Body of pancreas (tissue), 4 donors: ENCODE results near the gene OR2A12. TPM values are rescaled to one million over a fixed set of nuclear protein-coding genes. Genes with fewer than 3 reads are reported as not detected.

Source experiments
- ATAC-seq: fragments of 150-250 bp; one replicate; pipeline ENCODE4 v1.9.1; 2016
- DNase-seq, 4 donors: peaks; one replicate each; pipeline ENCODE4 v3.0.0-alpha.2; 2019
- H3K27ac ChIP-seq, 4 donors: fragments of 200-600 bp; sonication (generic); 1 replicate in 3 of 4; 2 replicates in 1 of 4; pipeline versions ENCODE4 v1.5.1 to v1.6.1; 2016 to 2019; ENCODE audit warnings: mild to moderate bottlenecking in 1 of 4, mixed read lengths in 1 of 4, moderate library complexity in 1 of 4
- H3K27me3 ChIP-seq, 2 donors: fragments of 200-600 bp; sonication (generic); one replicate each; pipeline ENCODE4 v1.6.0; 2016; ENCODE audit warnings: mild to moderate bottlenecking in 1 of 2
- H3K36me3 ChIP-seq, 2 donors: fragments of 200-600 bp; sonication (generic); replicated peaks in 1 of 2; 2 replicates each; pipeline ENCODE4 v1.5.1; 2016; ENCODE audit warnings: low read depth in 2 of 2; ENCODE audit not compliant: insufficient read depth in 1 of 2
- H3K4me1 ChIP-seq: fragments of 200-600 bp; sonication (generic); one replicate; pipeline ENCODE4 v1.6.0; 2016
- H3K4me3 ChIP-seq, 2 donors: fragments of 200-600 bp; sonication (generic); 1 replicate in 1 of 2; 2 replicates in 1 of 2; pipeline ENCODE4 v1.5.1; 2016 to 2019
- H3K9me3 ChIP-seq, 3 donors: fragments of 200-600 bp; sonication (generic); 1 replicate in 2 of 3; 2 replicates in 1 of 3; pipeline ENCODE4 v1.5.1; 2016
- POLR2A ChIP-seq, 3 donors: fragments of 450-650 bp; IDR thresholded peaks; one replicate each; pipeline ENCODE4 v1.6.1; 2016; ENCODE audit warnings: antibody characterized with exemption in 3 of 3, mild to moderate bottlenecking in 2 of 3
- WGBS, 2 donors: methylation state at CpG; one replicate each; pipeline ENCODE4 v1.1.5; 2017; 5-methylcytosine and 5-hydroxymethylcytosine counted together
- intact Hi-C: fragments of 100-400 bp; cut with DNase I; formaldehyde crosslinking; loops from one replicate; pipeline ENCODE4 v1.15.1; 2023
- total RNA-seq, 2 donors: library from RNA; depleted of rRNA; stranded (reverse); fragments of >200 nt; gene quantifications; one replicate each; pipeline ENCODE4 v1.1.0, GENCODE V29; 2016
- TF ChIP-seq, protein P1 (sequence below), 7 experiments: fragments of 450-650 bp in 4 of 7; fragments of 200-600 bp in 3 of 7; sonication (generic) in 3 of 7; IDR thresholded peaks; one replicate each; pipeline ENCODE4 v1.5.1; 2016 to 2019; ENCODE audit warnings: antibody characterized with exemption in 7 of 7

The OR2A12 gene
- total RNA-seq, 2 donors from 2014 or later = not detected

DNA sequence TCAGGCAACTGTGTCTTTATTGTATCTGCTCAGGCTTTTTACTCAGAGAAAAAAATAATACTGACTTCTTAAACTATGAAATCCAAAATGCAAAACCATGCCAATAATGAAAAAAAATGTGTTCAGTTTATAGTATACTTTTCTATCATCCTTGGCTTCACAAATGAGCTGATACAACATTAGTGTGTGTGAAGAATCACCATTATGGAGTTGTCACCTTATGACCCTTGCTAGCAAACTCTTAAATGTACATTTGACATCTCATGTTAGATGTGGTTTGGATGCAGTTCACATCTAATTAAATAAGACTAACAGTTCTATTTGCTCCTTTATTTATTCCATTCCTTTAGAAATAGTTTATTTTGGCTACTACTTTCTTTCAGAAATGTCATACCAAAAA, 19.1 kb downstream of the OR2A12 start:
- Histone ChIP-seq H3K36me3 (no peaks in the 10 kb centered on the region), H3K9me3 (no peaks in the 10 kb centered on the region), H3K4me3 (no peak overlapping the region), H3K4me1 (no peaks in the 10 kb centered on the region), H3K27me3 (no peaks in the 10 kb centered on the region), H3K27ac (no peak overlapping the region)
- intact Hi-C loops = no loop called here
- TF ChIP-seq, protein P1, sequence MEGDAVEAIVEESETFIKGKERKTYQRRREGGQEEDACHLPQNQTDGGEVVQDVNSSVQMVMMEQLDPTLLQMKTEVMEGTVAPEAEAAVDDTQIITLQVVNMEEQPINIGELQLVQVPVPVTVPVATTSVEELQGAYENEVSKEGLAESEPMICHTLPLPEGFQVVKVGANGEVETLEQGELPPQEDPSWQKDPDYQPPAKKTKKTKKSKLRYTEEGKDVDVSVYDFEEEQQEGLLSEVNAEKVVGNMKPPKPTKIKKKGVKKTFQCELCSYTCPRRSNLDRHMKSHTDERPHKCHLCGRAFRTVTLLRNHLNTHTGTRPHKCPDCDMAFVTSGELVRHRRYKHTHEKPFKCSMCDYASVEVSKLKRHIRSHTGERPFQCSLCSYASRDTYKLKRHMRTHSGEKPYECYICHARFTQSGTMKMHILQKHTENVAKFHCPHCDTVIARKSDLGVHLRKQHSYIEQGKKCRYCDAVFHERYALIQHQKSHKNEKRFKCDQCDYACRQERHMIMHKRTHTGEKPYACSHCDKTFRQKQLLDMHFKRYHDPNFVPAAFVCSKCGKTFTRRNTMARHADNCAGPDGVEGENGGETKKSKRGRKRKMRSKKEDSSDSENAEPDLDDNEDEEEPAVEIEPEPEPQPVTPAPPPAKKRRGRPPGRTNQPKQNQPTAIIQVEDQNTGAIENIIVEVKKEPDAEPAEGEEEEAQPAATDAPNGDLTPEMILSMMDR (IDR thresholded peaks at IDR 0.05) = no peak
- TF ChIP-seq POLR2A (IDR thresholded peaks at IDR 0.05) = no peak
- ATAC-seq (no peak), DNase-seq (no peak)

DNA sequence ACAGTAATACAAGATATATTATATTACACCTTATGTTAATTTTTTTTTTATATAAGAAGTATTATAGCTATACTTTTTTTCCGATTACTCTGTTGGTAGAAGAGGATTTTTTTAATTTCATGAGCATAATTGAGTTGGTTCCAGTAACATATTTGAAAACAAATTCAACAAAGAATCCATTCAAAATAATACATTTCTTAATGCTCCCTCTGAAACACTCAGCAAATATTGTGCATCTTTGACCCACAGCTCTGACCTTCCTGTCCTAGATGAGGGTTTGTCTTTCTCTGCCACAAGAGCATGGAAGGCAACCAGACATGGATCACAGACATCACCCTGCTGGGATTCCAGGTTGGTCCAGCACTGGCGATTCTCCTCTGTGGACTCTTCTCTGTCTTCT, 23.2 kb downstream of the OR2A12 start, which contains the start of gene OR2A2:
TSS of gene OR2A2 (plus strand) at position 301 of the 400 bp plus-strand sequence. CDS start at position 301, 0 bp downstream.
- ATAC-seq = no peak
- Histone ChIP-seq H3K4me3 (no peak within 1 kb of the TSS), H3K36me3 (no peaks in the 10 kb centered on the region), H3K27me3 (no peaks in the 10 kb centered on the region), H3K27ac (no peak within 1 kb of the TSS), H3K9me3 (no peaks in the 10 kb centered on the region), H3K4me1 (no peaks in the 10 kb centered on the region)
- 84 to 88% methylated on average over 2 of the region's 2 CpGs for WGBS, 2 donors
- no peak for TF ChIP-seq POLR2A (IDR thresholded peaks at IDR 0.05)
- TF ChIP-seq, protein P1 (IDR thresholded peaks at IDR 0.05) = no peak
- intact Hi-C loops = no loop called here
- DNase-seq = no peak

DNA sequence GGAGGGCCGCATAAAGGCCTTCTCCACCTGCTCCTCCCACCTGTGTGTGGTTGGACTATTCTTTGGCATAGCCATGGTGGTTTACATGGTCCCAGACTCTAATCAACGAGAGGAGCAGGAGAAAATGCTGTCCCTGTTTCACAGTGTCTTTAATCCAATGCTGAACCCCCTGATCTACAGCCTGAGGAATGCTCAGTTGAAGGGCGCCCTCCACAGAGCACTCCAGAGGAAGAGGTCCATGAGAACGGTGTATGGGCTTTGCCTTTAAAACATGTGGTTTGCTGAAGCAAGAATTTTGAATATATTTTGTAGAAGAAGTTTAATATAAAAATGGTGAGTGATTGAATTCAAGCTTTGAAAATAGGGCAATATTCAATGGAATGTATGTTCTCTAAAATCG, 24.2 kb downstream of the OR2A12 start:
- H3K4me3 ChIP-seq = no peak overlapping the region
- intact Hi-C loops = no loop called here
- TF ChIP-seq, protein P1 (IDR thresholded peaks at IDR 0.05) = no peak
- TF ChIP-seq POLR2A (IDR thresholded peaks at IDR 0.05) = no peak
- H3K36me3 ChIP-seq = no peaks in the 10 kb centered on the region
- H3K27ac ChIP-seq = no peak overlapping the region
- H3K27me3 ChIP-seq = no peaks in the 10 kb centered on the region
- 68 to 82% methylated on average over 5 of the region's 5 CpGs for WGBS, 2 donors
- no peak for DNase-seq
- no peak for ATAC-seq
- H3K4me1 ChIP-seq = no peaks in the 10 kb centered on the region
- no peaks in the 10 kb centered on the region for H3K9me3 ChIP-seq

DNA sequence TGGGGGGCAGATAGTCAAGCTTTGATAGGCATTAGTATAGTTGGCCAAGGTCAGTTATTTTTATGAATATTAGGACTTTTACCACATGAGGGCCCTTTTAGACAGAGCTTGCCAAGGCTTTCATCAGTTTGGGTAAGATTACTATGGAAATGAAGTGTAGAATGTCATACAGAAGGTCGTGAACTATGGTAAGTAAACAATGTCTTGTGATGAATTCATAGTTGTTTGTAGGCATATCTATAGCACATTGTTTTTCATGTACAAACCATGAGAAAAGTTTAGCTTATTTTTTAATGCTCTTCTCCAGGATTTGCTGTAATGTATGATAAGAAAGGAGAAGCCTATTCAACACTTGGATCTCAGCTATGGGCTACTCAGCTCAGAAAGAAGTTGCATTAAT, 27.6 kb downstream of the OR2A12 start:
- TF ChIP-seq POLR2A (IDR thresholded peaks at IDR 0.05) = no peak
- TF ChIP-seq, protein P1 (IDR thresholded peaks at IDR 0.05) = no peak
- Histone ChIP-seq H3K4me1 (no peaks in the 10 kb centered on the region), H3K36me3 (no peaks in the 10 kb centered on the region), H3K4me3 (no peak overlapping the region), H3K27ac (no peak overlapping the region), H3K9me3 (no peaks in the 10 kb centered on the region), H3K27me3 (no peaks in the 10 kb centered on the region)
- ATAC-seq (no peak), DNase-seq (no peak)
- intact Hi-C loops = no loop called here
- WGBS, 2 donors = 11 to 13% methylated on average over 1 of the region's 1 CpG

DNA sequence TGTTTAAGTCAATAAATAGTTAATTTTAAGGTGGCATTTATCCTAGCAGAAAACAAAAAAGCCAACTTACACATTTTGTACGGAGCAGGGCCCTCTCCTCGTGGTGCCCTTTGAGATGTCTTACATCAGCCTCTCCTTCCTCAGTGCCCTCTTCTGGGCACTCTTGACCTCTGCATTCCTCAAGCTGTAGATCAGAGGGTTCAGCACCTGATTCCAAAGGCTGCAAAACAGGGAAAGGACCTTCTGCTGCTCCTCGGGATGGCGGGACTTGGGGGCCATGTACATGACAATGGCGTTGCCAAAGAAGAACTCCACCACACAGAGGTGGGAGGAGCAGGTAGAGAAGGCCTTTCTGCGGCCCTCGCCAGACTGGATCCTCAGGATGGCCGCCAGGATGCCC, 32.3 kb downstream of the OR2A12 start:
- WGBS, 2 donors = 69 to 74% methylated on average over 8 of the region's 8 CpGs

More for the DNA sequence above, 32.3 kb downstream of the OR2A12 start:
- H3K4me3 ChIP-seq = no peak overlapping the region
- no peak overlapping the region for H3K27ac ChIP-seq
- intact Hi-C loops = no loop called here
- H3K4me1 ChIP-seq = no peaks in the 10 kb centered on the region
- no peaks in the 10 kb centered on the region for H3K9me3 ChIP-seq
- H3K27me3 ChIP-seq = no peaks in the 10 kb centered on the region
- ATAC-seq (no peak), DNase-seq (no peak)
- TF ChIP-seq, protein P1 (IDR thresholded peaks at IDR 0.05) = no peak
- TF ChIP-seq POLR2A (IDR thresholded peaks at IDR 0.05) = no peak
- H3K36me3 ChIP-seq = no peaks in the 10 kb centered on the region
